GM23338 (cell line): Measurements from ENCODE around the gene CARD9. TPM values are rescaled to one million over a fixed set of nuclear protein-coding genes. Genes with fewer than 3 reads are reported as not detected.

ENCODE experiments used
- ATAC-seq: fragments of 200-7000 bp; cut with Tn5 transposase; 3 replicates; pipeline ENCODE4 v1.9.1; 2020
- DNase-seq: peaks from one replicate; pipeline ENCODE4 v3.0.0-alpha.2; 2015; ENCODE audit warnings: low spot score
- H2AFZ ChIP-seq: fragments of 200-600 bp; sonication (generic); 2 replicates; pipeline ENCODE4 v1.8.0; 2016; ENCODE audit warnings: antibody characterized with exemption, mild to moderate bottlenecking, moderate library complexity
- H3F3A ChIP-seq: fragments of 200-600 bp; sonication (generic); replicated peaks from 2 replicates; pipeline ENCODE4 v1.8.0; 2017; ENCODE audit warnings: antibody characterized with exemption, mixed run types, low read depth
- H3K27ac ChIP-seq: fragments of 200-600 bp; sonication (generic); 2 replicates; pipeline ENCODE4 v1.6.1; 2016; ENCODE audit warnings: low read depth
- H3K27me3 ChIP-seq: fragments of 200-600 bp; sonication (generic); 2 replicates; pipeline ENCODE4 v1.8.0; 2016; ENCODE audit warnings: mild to moderate bottlenecking, mixed run types, moderate library complexity; ENCODE audit not compliant: insufficient read depth
- H3K36me3 ChIP-seq: fragments of 200-600 bp; sonication (generic); 2 replicates; pipeline ENCODE4 v1.8.0; 2016; ENCODE audit warnings: mild to moderate bottlenecking; ENCODE audit not compliant: insufficient read depth
- H3K4me1 ChIP-seq: fragments of 200-600 bp; sonication (generic); 2 replicates; pipeline ENCODE4 v1.8.0; 2016; ENCODE audit warnings: mild to moderate bottlenecking, moderate library complexity; ENCODE audit not compliant: insufficient read depth
- H3K4me2 ChIP-seq: fragments of 200-600 bp; sonication (generic); 2 replicates; pipeline ENCODE4 v1.7.1; 2017; ENCODE audit warnings: mixed run types
- H3K4me3 ChIP-seq: fragments of 200-600 bp; sonication (generic); 2 replicates; pipeline ENCODE4 v1.6.1; 2016; ENCODE audit warnings: mixed run types
- H3K79me2 ChIP-seq: fragments of 200-600 bp; sonication (generic); replicated peaks from 2 replicates; pipeline ENCODE4 v1.8.0; 2017; ENCODE audit warnings: mild to moderate bottlenecking; ENCODE audit not compliant: insufficient read depth
- H3K9me2 ChIP-seq: fragments of 200-600 bp; sonication (generic); 2 replicates; pipeline ENCODE4 v1.8.0; 2017; ENCODE audit not compliant: insufficient read depth
- H4K20me1 ChIP-seq: fragments of 200-600 bp; sonication (generic); replicated peaks from 2 replicates; pipeline ENCODE4 v1.8.0; 2017; ENCODE audit warnings: mild to moderate bottlenecking; ENCODE audit not compliant: insufficient read depth
- H3K27ac Mint-ChIP-seq: 2 replicates; pipeline ENCODE4 v1.8.0; 2020; ENCODE audit warnings: inconsistent platforms, mild to moderate bottlenecking, moderate library complexity, mixed read lengths
- H3K27me3 Mint-ChIP-seq: 3 replicates; pipeline ENCODE4 v1.8.0; 2022; ENCODE audit warnings: low read depth, mild to moderate bottlenecking, moderate library complexity, mixed read lengths, inconsistent platforms; ENCODE audit not compliant: insufficient read depth, poor library complexity
- H3K36me3 Mint-ChIP-seq: 3 replicates; pipeline ENCODE4 v1.8.0; 2021; ENCODE audit warnings: low read depth, mild to moderate bottlenecking, inconsistent platforms, moderate library complexity, mixed read lengths
- H3K4me1 Mint-ChIP-seq: 3 replicates; pipeline ENCODE4 v1.8.0; 2020; ENCODE audit warnings: mild to moderate bottlenecking, inconsistent platforms, mixed read lengths
- H3K4me3 Mint-ChIP-seq: 3 replicates; pipeline ENCODE4 v1.8.0; 2021; ENCODE audit warnings: moderate library complexity, mild to moderate bottlenecking, inconsistent platforms, mixed read lengths
- H3K9me3 Mint-ChIP-seq: 3 replicates; pipeline ENCODE4 v1.8.0; 2020; ENCODE audit warnings: moderate library complexity, mild to moderate bottlenecking, inconsistent platforms, mixed read lengths
- CREB1 ChIP-seq: fragments of 250-450 bp; sonication (Bioruptor Pico); IDR thresholded peaks from 2 replicates; pipeline ENCODE4 v1.5.0; 2020; ENCODE audit warnings: low read depth, mild to moderate bottlenecking, moderate library complexity
- ETS1 ChIP-seq: IDR thresholded peaks from 2 replicates; pipeline ENCODE4 v1.6.1; 2016; ENCODE audit warnings: antibody characterized with exemption
- EZH2 ChIP-seq: fragments of 200-600 bp; sonication (generic); IDR thresholded peaks from one replicate; pipeline ENCODE4 v1.8.0; 2017; ENCODE audit warnings: antibody characterized with exemption, mild to moderate bottlenecking, low read depth; ENCODE audit not compliant: unreplicated experiment
- EZH2phosphoT487 ChIP-seq: fragments of 200-600 bp; sonication (generic); IDR thresholded peaks from one replicate; pipeline ENCODE4 v1.8.1; 2018; ENCODE audit warnings: antibody characterized with exemption; ENCODE audit not compliant: unreplicated experiment
- JUNB ChIP-seq: IDR thresholded peaks from one replicate; pipeline ENCODE4 v1.6.1; 2016; ENCODE audit warnings: antibody characterized with exemption; ENCODE audit not compliant: unreplicated experiment
- NANOG ChIP-seq: IDR thresholded peaks from 2 replicates; pipeline ENCODE4 v1.6.1; 2016; ENCODE audit warnings: antibody characterized with exemption, borderline replicate concordance
- REST ChIP-seq: IDR thresholded peaks from one replicate; pipeline ENCODE4 v1.6.1; 2018; ENCODE audit warnings: antibody characterized with exemption; ENCODE audit not compliant: unreplicated experiment
- STAT1 ChIP-seq: IDR thresholded peaks from one replicate; pipeline ENCODE4 v1.6.1; 2016; ENCODE audit warnings: antibody characterized with exemption; ENCODE audit not compliant: unreplicated experiment
- ZNF331 ChIP-seq: fragments of 250-450 bp; sonication (Bioruptor Pico); IDR thresholded peaks from 2 replicates; pipeline ENCODE4 v1.5.0; 2020; ENCODE audit warnings: low read depth, mild to moderate bottlenecking, moderate library complexity
- polyA plus RNA-seq: library from polyadenylated mRNA; unstranded; fragments of >200 nt; fragmentation: Nextera tagmentation; extraction: Ambion mirVana; gene quantifications from 2 replicates; pipeline ENCODE4 v1.2.1, GENCODE V29; 2016
- total RNA-seq: library from RNA; depleted of rRNA; stranded (reverse); fragments of >200 nt; shearing (Covaris generic); gene quantifications from 2 replicates; pipeline ENCODE4 v1.2.3, GENCODE V29; 2014
- TF ChIP-seq, protein P1 (sequence below): fragments of 250-450 bp; sonication (Bioruptor Pico); IDR thresholded peaks from 2 replicates; pipeline ENCODE4 v1.5.0; 2020; ENCODE audit warnings: mild to moderate bottlenecking, moderate library complexity

The CARD9 gene
- total and polyA plus RNA-seq, 2 experiments from 2014 or later: 0.49 to 0.63 TPM

- no peaks in the 10 kb centered on the region for H3K9me2 ChIP-seq
- DNase-seq (no peak), ATAC-seq (no peak)
- Mint-ChIP-seq H3K27me3 (peaks cover 8% of the 10 kb centered on the region), H3K4me1 (no peaks in the 10 kb centered on the region), H3K4me3 (no peak overlapping the region), H3K9me3 (no peaks in the 10 kb centered on the region), H3K27ac (no peak overlapping the region), H3K36me3 (peaks cover 6% of the 10 kb centered on the region; the same call in 2 of the 3 replicates)
- no peak for TF ChIP-seq NANOG
- TF ChIP-seq EZH2phosphoT487: no peak
- no peak for TF ChIP-seq JUNB
- no peak for TF ChIP-seq CREB1 (CRISPR knock-in tag)
- TF ChIP-seq EZH2: no peak
- no peak for TF ChIP-seq REST
- no peak for TF ChIP-seq ZNF331 (CRISPR knock-in tag)
- TF ChIP-seq STAT1: no peak
- H4K20me1 ChIP-seq: no peaks in the 10 kb centered on the region; the same call in 1 of the 2 replicates
- H3K79me2 ChIP-seq: no peaks in the 10 kb centered on the region
- H3K36me3 ChIP-seq: no peaks in the 10 kb centered on the region
- no peak overlapping the region for H3K4me2 ChIP-seq
- H3K4me3 ChIP-seq: no peak overlapping the region
- H3K4me1 ChIP-seq: no peaks in the 10 kb centered on the region
- H3K27ac ChIP-seq: no peak overlapping the region
- H3F3A ChIP-seq: no peaks in the 10 kb centered on the region
- H3K27me3 ChIP-seq: no peaks in the 10 kb centered on the region
- no peak overlapping the region for H2AFZ ChIP-seq
Observed at GRCh38 chr9:136371533-136371880, 2.0 kb downstream of the CARD9 start.

- H3K27ac Mint-ChIP-seq: no peak overlapping the region
- H3K79me2 ChIP-seq: no peaks in the 10 kb centered on the region
- H3K4me2 ChIP-seq: no peak overlapping the region
- no peaks in the 10 kb centered on the region for H3K27me3 ChIP-seq
- no peak overlapping the region for H3K4me3 Mint-ChIP-seq
- H3F3A ChIP-seq: no peaks in the 10 kb centered on the region
- H3K4me1 ChIP-seq: no peaks in the 10 kb centered on the region
- no peak overlapping the region for H3K4me3 ChIP-seq
- peaks cover 6% of the 10 kb centered on the region; the same call in 2 of the 3 replicates for H3K36me3 Mint-ChIP-seq
- DNase-seq (no peak), ATAC-seq (no peak; the same call in 2 of the 3 replicates)
- no peaks in the 10 kb centered on the region for H3K4me1 Mint-ChIP-seq
- peaks cover 11% of the 10 kb centered on the region for H3K27me3 Mint-ChIP-seq
- no peak overlapping the region for H2AFZ ChIP-seq
- no peaks in the 10 kb centered on the region; the same call in 1 of the 2 replicates for H4K20me1 ChIP-seq
- H3K9me2 ChIP-seq: no peaks in the 10 kb centered on the region
- H3K27ac ChIP-seq: no peak overlapping the region
- no peaks in the 10 kb centered on the region for H3K36me3 ChIP-seq
- no peaks in the 10 kb centered on the region for H3K9me3 Mint-ChIP-seq
- TF ChIP-seq, protein P1, sequence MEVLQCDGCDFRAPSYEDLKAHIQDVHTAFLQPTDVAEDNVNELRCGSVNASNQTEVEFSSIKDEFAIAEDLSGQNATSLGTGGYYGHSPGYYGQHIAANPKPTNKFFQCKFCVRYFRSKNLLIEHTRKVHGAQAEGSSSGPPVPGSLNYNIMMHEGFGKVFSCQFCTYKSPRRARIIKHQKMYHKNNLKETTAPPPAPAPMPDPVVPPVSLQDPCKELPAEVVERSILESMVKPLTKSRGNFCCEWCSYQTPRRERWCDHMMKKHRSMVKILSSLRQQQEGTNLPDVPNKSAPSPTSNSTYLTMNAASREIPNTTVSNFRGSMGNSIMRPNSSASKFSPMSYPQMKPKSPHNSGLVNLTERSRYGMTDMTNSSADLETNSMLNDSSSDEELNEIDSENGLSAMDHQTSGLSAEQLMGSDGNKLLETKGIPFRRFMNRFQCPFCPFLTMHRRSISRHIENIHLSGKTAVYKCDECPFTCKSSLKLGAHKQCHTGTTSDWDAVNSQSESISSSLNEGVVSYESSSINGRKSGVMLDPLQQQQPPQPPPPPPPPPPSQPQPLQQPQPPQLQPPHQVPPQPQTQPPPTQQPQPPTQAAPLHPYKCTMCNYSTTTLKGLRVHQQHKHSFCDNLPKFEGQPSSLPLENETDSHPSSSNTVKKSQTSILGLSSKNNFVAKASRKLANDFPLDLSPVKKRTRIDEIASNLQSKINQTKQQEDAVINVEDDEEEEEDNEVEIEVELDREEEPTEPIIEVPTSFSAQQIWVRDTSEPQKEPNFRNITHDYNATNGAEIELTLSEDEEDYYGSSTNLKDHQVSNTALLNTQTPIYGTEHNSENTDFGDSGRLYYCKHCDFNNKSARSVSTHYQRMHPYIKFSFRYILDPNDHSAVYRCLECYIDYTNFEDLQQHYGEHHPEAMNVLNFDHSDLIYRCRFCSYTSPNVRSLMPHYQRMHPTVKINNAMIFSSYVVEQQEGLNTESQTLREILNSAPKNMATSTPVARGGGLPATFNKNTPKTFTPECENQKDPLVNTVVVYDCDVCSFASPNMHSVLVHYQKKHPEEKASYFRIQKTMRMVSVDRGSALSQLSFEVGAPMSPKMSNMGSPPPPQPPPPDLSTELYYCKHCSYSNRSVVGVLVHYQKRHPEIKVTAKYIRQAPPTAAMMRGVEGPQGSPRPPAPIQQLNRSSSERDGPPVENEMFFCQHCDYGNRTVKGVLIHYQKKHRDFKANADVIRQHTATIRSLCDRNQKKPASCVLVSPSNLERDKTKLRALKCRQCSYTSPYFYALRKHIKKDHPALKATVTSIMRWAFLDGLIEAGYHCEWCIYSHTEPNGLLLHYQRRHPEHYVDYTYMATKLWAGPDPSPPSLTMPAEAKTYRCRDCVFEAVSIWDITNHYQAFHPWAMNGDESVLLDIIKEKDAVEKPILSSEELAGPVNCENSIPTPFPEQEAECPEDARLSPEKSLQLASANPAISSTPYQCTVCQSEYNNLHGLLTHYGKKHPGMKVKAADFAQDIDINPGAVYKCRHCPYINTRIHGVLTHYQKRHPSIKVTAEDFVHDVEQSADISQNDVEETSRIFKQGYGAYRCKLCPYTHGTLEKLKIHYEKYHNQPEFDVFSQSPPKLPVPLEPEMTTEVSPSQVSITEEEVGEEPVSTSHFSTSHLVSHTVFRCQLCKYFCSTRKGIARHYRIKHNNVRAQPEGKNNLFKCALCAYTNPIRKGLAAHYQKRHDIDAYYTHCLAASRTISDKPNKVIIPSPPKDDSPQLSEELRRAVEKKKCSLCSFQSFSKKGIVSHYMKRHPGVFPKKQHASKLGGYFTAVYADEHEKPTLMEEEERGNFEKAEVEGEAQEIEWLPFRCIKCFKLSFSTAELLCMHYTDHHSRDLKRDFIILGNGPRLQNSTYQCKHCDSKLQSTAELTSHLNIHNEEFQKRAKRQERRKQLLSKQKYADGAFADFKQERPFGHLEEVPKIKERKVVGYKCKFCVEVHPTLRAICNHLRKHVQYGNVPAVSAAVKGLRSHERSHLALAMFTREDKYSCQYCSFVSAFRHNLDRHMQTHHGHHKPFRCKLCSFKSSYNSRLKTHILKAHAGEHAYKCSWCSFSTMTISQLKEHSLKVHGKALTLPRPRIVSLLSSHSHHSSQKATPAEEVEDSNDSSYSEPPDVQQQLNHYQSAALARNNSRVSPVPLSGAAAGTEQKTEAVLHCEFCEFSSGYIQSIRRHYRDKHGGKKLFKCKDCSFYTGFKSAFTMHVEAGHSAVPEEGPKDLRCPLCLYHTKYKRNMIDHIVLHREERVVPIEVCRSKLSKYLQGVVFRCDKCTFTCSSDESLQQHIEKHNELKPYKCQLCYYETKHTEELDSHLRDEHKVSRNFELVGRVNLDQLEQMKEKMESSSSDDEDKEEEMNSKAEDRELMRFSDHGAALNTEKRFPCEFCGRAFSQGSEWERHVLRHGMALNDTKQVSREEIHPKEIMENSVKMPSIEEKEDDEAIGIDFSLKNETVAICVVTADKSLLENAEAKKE (CRISPR knock-in tag): no peak
- TF ChIP-seq EZH2phosphoT487: no peak
- no peak for TF ChIP-seq JUNB
- no peak for TF ChIP-seq ETS1
- TF ChIP-seq ZNF331 (CRISPR knock-in tag): no peak
Observed at GRCh38 chr9:136370687-136371532, 2.6 kb downstream of the CARD9 start.
